ENCODE data around the gene C12orf76. TPM values are rescaled to one million over a fixed set of nuclear protein-coding genes. Genes with fewer than 3 reads are reported as not detected.

The C12orf76 gene
- total and polyA plus RNA-seq, 2 of the 4 experiments (the other 2 are of a cell fraction) = 5.0 to 7.1 TPM

DNA sequence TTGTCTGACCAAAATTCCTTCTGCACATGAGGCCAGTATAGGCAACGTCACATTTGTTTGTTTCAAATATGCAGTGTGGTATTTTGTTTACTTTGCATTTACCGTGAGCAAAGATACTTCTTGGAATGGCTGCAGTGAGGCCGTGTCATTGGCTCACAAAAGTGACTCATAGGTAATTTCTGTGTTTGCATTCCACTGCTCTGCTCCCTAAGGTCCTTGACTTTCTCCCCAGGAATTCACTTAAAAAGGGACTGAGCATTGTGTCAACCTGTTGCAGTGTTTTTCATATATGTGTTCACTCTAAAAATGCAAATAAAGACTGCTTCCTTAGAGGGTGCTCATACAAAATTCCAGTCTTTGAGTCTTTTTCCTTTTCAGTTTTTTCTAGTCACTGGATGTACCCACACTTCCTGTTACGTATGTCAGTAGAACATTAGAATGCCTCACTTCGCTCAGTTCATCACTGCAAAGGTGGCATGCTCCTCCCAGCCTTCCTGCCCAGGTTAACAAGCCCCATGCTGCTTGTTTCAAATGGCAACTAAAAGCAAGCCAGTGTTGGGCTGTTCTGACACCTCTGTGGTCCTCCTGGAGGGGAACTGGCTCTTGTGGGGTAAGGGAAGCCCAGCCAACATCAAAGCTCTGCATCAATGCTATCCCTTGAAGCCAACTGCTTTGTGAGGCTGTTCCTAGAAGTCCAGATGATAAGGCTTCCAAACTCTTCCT is 9.1 kb downstream of the C12orf76 start:
- ATAC-seq (ENCODE audit: low read depth) (peak; percentile 84), DNase-seq (peak; percentile 98)
- Histone ChIP-seq H4K8ac (ENCODE audit: low read depth in 2 of 2, low read length in 2 of 2) (peak overlapping the region; percentile 60 to 88), H2AK5ac (ENCODE audit: low read depth, low read length) (peak overlapping the region; percentile 87), H3K23ac (ENCODE audit: low read depth, low read length) (peak overlapping the region; percentile 79), H3K56ac (ENCODE audit: extremely low read depth, insufficient read depth, low read length) (peak overlapping the region; percentile 84), H3K9me1 (ENCODE audit: insufficient read depth, low read length) (peaks cover 18% of the 10 kb centered on the region), H2AFZ (replicated peaks; ENCODE audit: low read length, poor library complexity) (no peak overlapping the region), H3K27ac (ENCODE audit: insufficient read depth, low read length) (peak overlapping the region; percentile 99), H4K5ac (ENCODE audit: low read depth, low read length) (peak overlapping the region; percentile 52), H3K79me1 (ENCODE audit: low read depth in 1 of 2, low read length in 2 of 2) (peaks cover 41 to 66% of the 10 kb centered on the region in 2 experiments), H2BK120ac (ENCODE audit: low read depth, low read length) (peak overlapping the region; percentile 93), H3K9me3 (ENCODE audit: control insufficient read depth, insufficient read depth, low read length) (no peaks in the 10 kb centered on the region), H4K91ac (ENCODE audit: insufficient read depth, low read depth, low read length) (peak overlapping the region; percentile 92), H2BK20ac (ENCODE audit: low read depth, low read length) (peak overlapping the region; percentile 89), H3K4me2 (ENCODE audit: low read depth, low read length) (peak overlapping the region; percentile 17), H3K36me3 (ENCODE audit: control insufficient read depth, insufficient read depth, low read length) (peaks cover 40% of the 10 kb centered on the region), H2BK15ac (ENCODE audit: low read depth, low read length) (peak overlapping the region; percentile 48; the same call in 2 of the 3 replicates), H3K18ac (ENCODE audit: low read depth, low read length) (peak overlapping the region; percentile 94), H3K4me1 (ENCODE audit: control insufficient read depth, insufficient read depth, low read length) (peaks cover 28% of the 10 kb centered on the region), H2AK9ac (replicated peaks; ENCODE audit: low read depth, low read length, poor library complexity) (peak overlapping the region; percentile 18), H3K27me3 (ENCODE audit: control insufficient read depth, insufficient read depth, low read length) (no peaks in the 10 kb centered on the region), H3K4ac (ENCODE audit: low read depth, low read length) (peak overlapping the region; percentile 96), H3K14ac (replicated peaks; ENCODE audit: low read depth, low read length) (peak overlapping the region; percentile 55), H3K9ac (ENCODE audit: low read depth, low read length) (peak overlapping the region; percentile 68), H3K4me3 (ENCODE audit: insufficient read depth, low read depth, low read length) (no peak overlapping the region), H4K20me1 (ENCODE audit: insufficient read depth, low read length) (peaks cover 19% of the 10 kb centered on the region), H2BK5ac (ENCODE audit: low read depth, low read length, poor library complexity, severe bottlenecking) (peak overlapping the region; percentile 99)
- BruUV-seq (replicated peaks) = no TSS peak
- ChIA-PET POLR2A (ENCODE audit: unreplicated experiment) (no interaction called here), CTCF (interaction anchor here (0.6 kb wide), 1 partner anchor 53 kb away, joined by 3 read pairs; no protein-coding TSS in a partner anchor)
- WGBS, 2 experiments (ENCODE audit: extremely low coverage in 2 of 2, insufficient read length in 1 of 2) = 0% methylated on average over 2 of the region's 5 CpGs; no CpG with 5 or more reads in 1 of the 2 experiments
- in situ Hi-C loops (cut with MboI; ENCODE audit: low sequenced_read_pairs) (no loop called here), dilution Hi-C loops (cut with HindIII; ENCODE audit: low sequenced_read_pairs, unreplicated experiment) (no loop called here), intact Hi-C loops (cut with micrococcal nuclease) (loop anchor here (2.0 kb wide), 1 partner anchor 104 kb away; no protein-coding TSS in a partner anchor)
- TF ChIP-seq ELK1 (IDR thresholded peaks at IDR 0.05; ENCODE audit: borderline replicate concordance, low read depth, low read length) (no peak), CTCF (conservative IDR thresholded peaks at IDR 0.05; ENCODE audit: low read depth, low read length) (no peak), POLR2A (IDR thresholded peaks at IDR 0.05; ENCODE audit: low read depth, low read length) (no peak), FOS (IDR thresholded peaks at IDR 0.05; ENCODE audit: low read depth, low read length) (peak; percentile 90), RFX5 (IDR thresholded peaks at IDR 0.05; ENCODE audit: low read depth, low read length) (no peak), RAD21 (IDR thresholded peaks at IDR 0.05; ENCODE audit: low read length) (0 out of 2 replicates have a peak, but pooled peaks have one; percentile 5), CEBPB (IDR thresholded peaks at IDR 0.05; ENCODE audit: low read depth, low read length) (no peak), NFE2L2 (IDR thresholded peaks at IDR 0.05; ENCODE audit: low read depth, low read length) (0 out of 2 replicates have a peak, but pooled peaks have one; percentile 7), SMC3 (IDR thresholded peaks at IDR 0.05; ENCODE audit: low read depth, low read length) (no peak), CHD1 (IDR thresholded peaks at IDR 0.05; ENCODE audit: low read depth, low read length) (no peak), RCOR1 (IDR thresholded peaks at IDR 0.05; ENCODE audit: insufficient replicate concordance, low read length) (peak; percentile 33), BHLHE40 (IDR thresholded peaks at IDR 0.05; ENCODE audit: low read depth, low read length) (peak; percentile 96), MAZ (IDR thresholded peaks at IDR 0.05; ENCODE audit: borderline replicate concordance, low read depth, low read length) (no peak)
- TF ChIP-seq, protein P1, sequence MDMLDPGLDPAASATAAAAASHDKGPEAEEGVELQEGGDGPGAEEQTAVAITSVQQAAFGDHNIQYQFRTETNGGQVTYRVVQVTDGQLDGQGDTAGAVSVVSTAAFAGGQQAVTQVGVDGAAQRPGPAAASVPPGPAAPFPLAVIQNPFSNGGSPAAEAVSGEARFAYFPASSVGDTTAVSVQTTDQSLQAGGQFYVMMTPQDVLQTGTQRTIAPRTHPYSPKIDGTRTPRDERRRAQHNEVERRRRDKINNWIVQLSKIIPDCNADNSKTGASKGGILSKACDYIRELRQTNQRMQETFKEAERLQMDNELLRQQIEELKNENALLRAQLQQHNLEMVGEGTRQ (IDR thresholded peaks at IDR 0.05; ENCODE audit: low read depth, low read length) = 0 out of 2 replicates have a peak, but pooled peaks have one; percentile 19
